K562 (cell line): ENCODE results near the gene SLX9. TPM values are rescaled to one million over a fixed set of nuclear protein-coding genes. Genes with fewer than 3 reads are reported as not detected.

Experiments used
- ATAC-seq: fragments of 200-7000 bp; cut with Tn5 transposase; 3 replicates; pipeline ENCODE4 v1.9.1; 2020; ENCODE audit warnings: moderate library complexity
- BruUV-seq: library from RNA; stranded (reverse); fragments of 400-500 nt; replicated peaks from 2 replicates; lab custom pipeline; 2021; lab: Mats Ljungman, UMichigan
- CTCF ChIA-PET: fragments of 300-600 bp; formaldehyde crosslinking; extraction: SDS; loops from one replicate; lab custom pipeline; 2021; ENCODE audit warnings: low intra/inter-chr PET ratio; lab: Yijun Ruan, JAX
- POLR2A ChIA-PET: fragments of 300-600, 350-650 bp; sonication (Branson Sonifier 250); formaldehyde crosslinking; extraction: SDS; loops from one replicate; lab custom pipeline; 2021; ENCODE audit warnings: antibody characterized with exemption, inconsistent platforms; lab: Yijun Ruan, JAX
- DNase-seq, 4 experiments: peaks; one replicate each; pipeline versions ENCODE4 v3.0.0 to v3.0.0-alpha.2; 2011 to 2018; ENCODE audit warnings: low spot score in 3 of 4, mixed read lengths in 3 of 4; ENCODE audit errors: extremely low read depth in 1 of 4
- FAIRE-seq: peaks from 2 replicates; lab custom pipeline; 2011; peaks lifted over from hg19 to GRCh38; lab: Jason Lieb, UNC
- H2AFZ ChIP-seq: 2 replicates; pipeline ENCODE4 v1.6.0; 2011; ENCODE audit warnings: low read depth, low read length, control low read depth, inconsistent platforms
- H3K27ac ChIP-seq: fragments of 200-600 bp; 3 replicates; pipeline ENCODE4 v1.8.0; 2011; ENCODE audit warnings: low read depth, mild to moderate bottlenecking, control low read depth, inconsistent platforms, low read length, moderate library complexity, mixed read lengths; ENCODE audit errors: extremely low read depth
- H3K27me3 ChIP-seq, 2 experiments: fragments of 300-600 bp in 1 of 2; 2 replicates in 1 of 2; 3 replicates in 1 of 2; pipeline versions ENCODE4 v1.6.0 to v1.8.0; 2011; ENCODE audit warnings: inconsistent platforms in 2 of 2, low read length in 2 of 2, mild to moderate bottlenecking in 1 of 2, mixed read lengths in 1 of 2, moderate library complexity in 1 of 2; ENCODE audit not compliant: control insufficient read depth in 2 of 2, insufficient read depth in 2 of 2
- H3K36me3 ChIP-seq: fragments of 300-600 bp; 3 replicates; pipeline ENCODE4 v1.8.0; 2011; ENCODE audit warnings: mild to moderate bottlenecking, low read length, inconsistent platforms; ENCODE audit not compliant: control insufficient read depth, insufficient read depth
- H3K4me1 ChIP-seq, 2 experiments: fragments of 200-600 bp in 1 of 2; replicated peaks in 1 of 2; 2 replicates in 1 of 2; 3 replicates in 1 of 2; pipeline versions ENCODE4 v1.5.1 to v1.8.0; 2011; ENCODE audit warnings: inconsistent platforms in 2 of 2, low read length in 2 of 2, mild to moderate bottlenecking in 1 of 2, mixed read lengths in 1 of 2, moderate library complexity in 1 of 2; ENCODE audit not compliant: control insufficient read depth in 2 of 2, insufficient read depth in 2 of 2
- H3K4me2 ChIP-seq: 2 replicates; pipeline ENCODE4 v1.6.1; 2011; ENCODE audit warnings: low read length, control low read depth, inconsistent platforms, mixed read lengths; ENCODE audit not compliant: insufficient read depth
- H3K4me3 ChIP-seq: fragments of 200-600 bp; sonication (generic), shearing (Covaris generic); 2 replicates; pipeline ENCODE4 v1.5.1; 2016; ENCODE audit warnings: control low read depth, inconsistent platforms
- H3K79me2 ChIP-seq: fragments of 200-600 bp; 3 replicates; pipeline ENCODE4 v1.8.0; 2011; ENCODE audit warnings: low read length, inconsistent platforms; ENCODE audit not compliant: control insufficient read depth, insufficient read depth
- H3K9ac ChIP-seq, 2 experiments: 2 replicates each; pipeline versions ENCODE4 v1.6.0 to v1.6.1; 2011; ENCODE audit warnings: low read depth in 2 of 2, low read length in 2 of 2, control low read depth in 1 of 2, inconsistent platforms in 1 of 2, mild to moderate bottlenecking in 1 of 2, mixed read lengths in 1 of 2; ENCODE audit not compliant: insufficient read depth in 1 of 2
- H3K9me1 ChIP-seq: one replicate; pipeline ENCODE4 v1.6.0; 2011; ENCODE audit warnings: inconsistent platforms, mild to moderate bottlenecking, low read length, moderate library complexity; ENCODE audit not compliant: control insufficient read depth, insufficient read depth
- H3K9me3 ChIP-seq: replicated peaks from 2 replicates; pipeline ENCODE4 v1.5.1; 2011; ENCODE audit warnings: low read depth, low read length, inconsistent platforms; ENCODE audit not compliant: control insufficient read depth, insufficient read depth
- H4K20me1 ChIP-seq: replicated peaks from 2 replicates; pipeline ENCODE4 v1.6.1; 2011; ENCODE audit warnings: low read length, inconsistent platforms, mixed read lengths; ENCODE audit not compliant: control insufficient read depth, insufficient read depth
- CGGBP1 ChIP-seq: fragments of 250-450 bp; sonication (Bioruptor Pico); IDR thresholded peaks from 2 replicates; pipeline ENCODE4 v1.9.0; 2021; ENCODE audit warnings: mild to moderate bottlenecking
- CUX1 ChIP-seq: fragments of 200-800 bp; sonication (Bioruptor generic); IDR thresholded peaks from 2 replicates; pipeline ENCODE4 v1.6.1; 2016; ENCODE audit warnings: missing genetic modification characterization, missing compliant biosample characterization
- E2F4 ChIP-seq: sonication (generic); formaldehyde crosslinking; IDR thresholded peaks from 2 replicates; pipeline ENCODE4 v1.8.0; 2022; ENCODE audit warnings: mild to moderate bottlenecking, low read depth, missing genetic modification reagents
- FOXK2 ChIP-seq, 2 experiments: fragments of 450-650 bp; IDR thresholded peaks in 1 of 2; conservative IDR thresholded peaks in 1 of 2; 2 replicates each; pipeline ENCODE4 v1.6.1; 2016; ENCODE audit warnings: low read depth in 2 of 2, mild to moderate bottlenecking in 1 of 2
- IFI16 ChIP-seq: fragments of 250-450 bp; sonication (Bioruptor Pico); IDR thresholded peaks from 2 replicates; pipeline ENCODE4 v2.1.2; 2022; ENCODE audit warnings: mild to moderate bottlenecking, inconsistent platforms
- KDM2B ChIP-seq: fragments of 250-450 bp; sonication (Bioruptor Pico); IDR thresholded peaks from 2 replicates; pipeline ENCODE4 v1.8.0; 2021; ENCODE audit warnings: mild to moderate bottlenecking, moderate library complexity
- MYC ChIP-seq, 2 experiments: fragments of 250-450 bp in 1 of 2; sonication (Bioruptor Pico) in 1 of 2; IDR thresholded peaks; 2 replicates each; pipeline versions ENCODE4 v1.5.1 to v1.6.1; 2012 to 2021; ENCODE audit warnings: low read depth in 2 of 2, borderline replicate concordance in 1 of 2, improper control_type of control experiment in 1 of 2, low read length in 1 of 2, mild to moderate bottlenecking in 1 of 2, moderate library complexity in 1 of 2
- NFIX ChIP-seq: fragments of 250-450 bp; sonication (Bioruptor Pico); IDR thresholded peaks from 2 replicates; pipeline ENCODE4 v1.4.0; 2020; ENCODE audit warnings: low read depth, mild to moderate bottlenecking, moderate library complexity
- PCBP2 ChIP-seq: fragments of 200-400 bp; formaldehyde crosslinking; IDR thresholded peaks from 2 replicates; pipeline ENCODE4 v1.6.1; 2018; ENCODE audit warnings: low read length, low read depth, mild to moderate bottlenecking, moderate library complexity; ENCODE audit not compliant: poor library complexity, severe bottlenecking
- SMAD3 ChIP-seq: fragments of 450-650 bp; formaldehyde crosslinking; conservative IDR thresholded peaks from 2 replicates; pipeline ENCODE4 v1.4.0; 2020; ENCODE audit warnings: mild to moderate bottlenecking
- SMARCA4 ChIP-seq: fragments of 450-650 bp; IDR thresholded peaks from 2 replicates; pipeline ENCODE4 v1.6.1; 2016
- SMARCC2 ChIP-seq: fragments of 450-650 bp; IDR thresholded peaks from 2 replicates; pipeline ENCODE4 v1.6.1; 2017; ENCODE audit warnings: antibody characterized with exemption, moderate library complexity, mild to moderate bottlenecking, low read depth
- ZNF316 ChIP-seq: fragments of 450-650 bp; IDR thresholded peaks from 2 replicates; pipeline ENCODE4 v1.6.1; 2016
- ZNF584 ChIP-seq: fragments of 200-800 bp; sonication (Bioruptor generic); IDR thresholded peaks from 2 replicates; pipeline ENCODE4 v1.6.1; 2016; ENCODE audit warnings: low read depth, mild to moderate bottlenecking, missing genetic modification characterization, missing compliant biosample characterization
- WGBS: fragments of 100-300 bp; shearing (Covaris generic); methylation state at CpG from one replicate; pipeline ENCODE4 v1.1.6; 2016; ENCODE audit warnings: low coverage, mixed read lengths; ENCODE audit not compliant: insufficient coverage; ENCODE audit errors: missing lambda C conversion rate; 5-methylcytosine and 5-hydroxymethylcytosine counted together
- in situ Hi-C: fragments of 300-500 bp; cut with MboI; formaldehyde crosslinking; loops from 4 replicates; pipeline ENCODE4 v1.15.0; 2018; ENCODE audit warnings: inconsistent platforms, mixed read lengths
- intact Hi-C: fragments of 100-400 bp; cut with micrococcal nuclease; formaldehyde crosslinking; loops from 2 replicates; pipeline ENCODE4 v1.14.2; 2022
- polyA plus RNA-seq, 8 experiments: library from polyadenylated mRNA; depleted of rRNA in 4 of 8; stranded (reverse) in 5 of 8; unstranded in 3 of 8; fragments of >200 nt; fragmentation: Nextera tagmentation in 2 of 8; fragmentation: Illumina TruSeq in 1 of 8; extraction: Ambion mirVana in 2 of 8; extraction: Trizol in 1 of 8; gene quantifications; 2 replicates each; pipeline versions ENCODE4 v1.2.1 to v1.2.3, GENCODE V29; 2011 to 2014; ENCODE audit warnings: inconsistent platforms in 1 of 8, missing spikeins in 1 of 8
- total RNA-seq, 7 experiments: library from RNA; depleted of rRNA in 6 of 7; stranded (reverse); fragments of >200 nt in 6 of 7; fragmentation: Illumina TruSeq in 2 of 7; extraction: Trizol in 2 of 7; gene quantifications; 2 replicates each; pipeline versions ENCODE4 v1.2.1 to v1.2.3, GENCODE V29; 2011 to 2021; ENCODE audit warnings: low replicate concordance in 1 of 7

Gene SLX9
- total and polyA plus RNA-seq, 9 of the 15 experiments (the other 6 are each of a cell fraction or from before 2014, with no cell fraction given) = 1.2 to 75.5 (median 16.5) TPM

GRCh38 chr21:44897326-44898010 lies 42.4 kb upstream of the SLX9 start:
- FAIRE-seq (peak; percentile 87), ATAC-seq (peak; percentile 88), DNase-seq (peak; percentile 50 to 68 (median 53))
- BruUV-seq = no TSS peak
- Histone ChIP-seq H3K79me2 (no peaks in the 10 kb centered on the region), H3K9me1 (no peaks in the 10 kb centered on the region), H3K9ac (0 out of 4 replicates have a peak overlapping the region, but pooled peaks of 1 of the 2 experiments have one; percentile 43), H3K9me3 (peaks cover 9% of the 10 kb centered on the region), H3K36me3 (no peaks in the 10 kb centered on the region; the same call in 2 of the 3 replicates), H3K4me3 (no peak overlapping the region), H2AFZ (peak overlapping the region; percentile 34), H3K27me3 (peaks cover 37 to 81% of the 10 kb centered on the region in 2 experiments), H3K4me2 (peak overlapping the region; percentile 17; the same call in 1 of the 2 replicates), H3K27ac (no peak overlapping the region), H4K20me1 (peaks cover 17% of the 10 kb centered on the region; the same call in 1 of the 2 replicates), H3K4me1 (peaks cover 6 to 64% of the 10 kb centered on the region in 2 experiments)
- intact Hi-C loops = no loop called here
- POLR2A ChIA-PET = interaction anchor here (0.6 to 1.5 kb wide), 6 partner anchors 10 to 340 kb away, joined by 3 to 4 read pairs (median 3); no protein-coding TSS in a partner anchor
- in situ Hi-C loops = no loop called here
- CTCF ChIA-PET = no interaction called here
- 34% methylated on average over 21 of the region's 21 CpGs for WGBS
- TF ChIP-seq KDM2B (CRISPR knock-in tag) = no peak
- peak; percentile 37 for TF ChIP-seq MYC (IDR thresholded peaks at IDR 0.05; ENCODE audit: low read depth, low read length)
- no peak for TF ChIP-seq MYC (CRISPR knock-in tag; IDR thresholded peaks at IDR 0.05; ENCODE audit: borderline replicate concordance, low read depth)
- no peak for TF ChIP-seq PCBP2
- TF ChIP-seq CGGBP1 (CRISPR knock-in tag) = no peak
- no peak for TF ChIP-seq SMAD3 (CRISPR knock-in tag)
- no peak for TF ChIP-seq FOXK2 (conservative IDR thresholded peaks at IDR 0.05 in 1 of 2, IDR thresholded peaks at IDR 0.05 in 1 of 2; ENCODE audit: low read depth in 2 of 2)
- TF ChIP-seq SMARCC2 = no peak
- TF ChIP-seq NFIX (CRISPR knock-in tag) = no peak
- TF ChIP-seq E2F4 (CRISPR knock-in tag) = no peak
- TF ChIP-seq CUX1 (CRISPR knock-in tag) = no peak
- TF ChIP-seq ZNF316 = no peak
- TF ChIP-seq SMARCA4 = no peak
- TF ChIP-seq IFI16 = no peak
- no peak for TF ChIP-seq ZNF584 (CRISPR knock-in tag)
